Inflammatory macrophage (primary cell): ENCODE results near the gene EMX1.
A peak's percentile ranks its signal among the peaks of the same experiment; 100 is the strongest.
"Not testable (repeated sequence)": the region's sequence is repeated elsewhere in the genome, so short reads cannot be mapped to it uniquely, and the experiment has no call there.

Experiments
- DNase-seq, 2 donors: peaks; one replicate each; pipeline ENCODE4 v3.0.0-alpha.2; 2020 to 2022

Gene EMX1

DNA sequence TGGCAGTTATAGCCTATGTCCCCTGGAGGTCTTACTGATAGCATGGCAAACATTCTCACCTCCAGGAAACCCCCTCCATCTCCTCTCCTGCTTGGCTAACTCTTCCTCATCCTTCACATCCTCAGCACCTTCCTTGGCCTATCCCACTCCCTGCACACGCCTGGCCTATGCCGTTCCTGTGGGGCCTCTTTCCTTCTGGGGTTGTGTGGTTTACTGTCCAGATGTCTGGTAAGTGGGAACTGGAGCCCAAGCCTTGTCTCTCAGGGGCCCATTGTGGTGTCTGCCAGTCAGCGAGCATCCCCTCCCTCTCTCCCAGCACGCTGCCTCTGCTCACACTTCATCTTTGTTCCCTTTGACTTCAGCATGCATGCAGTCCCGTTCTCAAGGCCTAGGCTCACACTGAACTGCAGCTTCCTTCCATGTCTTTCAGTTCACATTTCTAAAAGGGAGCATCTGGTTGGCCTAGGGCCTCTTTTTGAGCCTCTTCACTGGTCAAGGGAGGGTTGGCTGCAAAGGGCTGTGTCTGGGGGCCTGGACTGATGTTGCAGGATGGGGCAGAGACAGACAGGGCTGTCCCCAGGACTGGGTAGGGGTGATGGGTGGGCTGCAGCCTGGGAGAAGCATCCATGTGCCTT, 17.0 kb upstream of the EMX1 start:
- no peak for DNase-seq

DNA sequence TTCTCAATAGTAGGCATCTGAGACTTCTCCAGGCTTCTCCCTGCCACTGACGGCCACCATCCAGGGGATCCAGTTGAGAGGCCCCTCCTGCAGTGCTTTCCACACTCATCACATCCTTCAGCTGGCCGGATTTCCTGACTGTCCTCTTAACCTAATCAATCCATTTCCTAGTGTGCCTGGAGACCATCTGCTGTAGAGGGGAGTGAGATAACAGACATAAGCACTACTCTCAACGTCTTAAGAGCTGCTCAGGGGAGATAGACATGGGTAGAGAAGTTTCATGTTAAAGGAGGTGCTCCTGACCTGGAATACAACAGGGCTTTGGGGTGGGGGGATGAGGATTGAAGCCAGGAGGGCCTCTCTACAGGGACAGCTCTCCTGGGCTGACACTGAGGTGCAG, 15.9 kb upstream of the EMX1 start:
- DNase-seq: no peak

DNA sequence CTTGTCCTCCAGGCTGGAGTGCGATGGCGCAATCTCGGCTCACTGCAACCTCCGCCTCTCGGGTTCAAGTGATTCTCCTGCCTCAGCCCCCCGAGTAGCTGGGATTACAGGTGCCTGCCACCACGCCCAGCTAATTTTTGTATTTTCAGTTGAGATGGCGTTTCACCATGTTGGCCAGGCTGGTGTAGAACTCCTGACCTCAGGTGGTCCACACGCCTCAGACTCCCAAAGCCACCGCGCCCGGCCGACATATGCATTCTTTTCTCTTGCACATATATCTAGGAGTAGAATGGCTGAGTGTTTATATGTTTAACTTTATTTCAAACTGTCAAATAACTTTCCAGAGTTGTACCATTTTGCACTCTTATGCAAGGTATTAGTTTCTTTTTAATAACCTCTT, 9.9 kb upstream of the EMX1 start:
- DNase-seq: not testable (repeated sequence)

DNA sequence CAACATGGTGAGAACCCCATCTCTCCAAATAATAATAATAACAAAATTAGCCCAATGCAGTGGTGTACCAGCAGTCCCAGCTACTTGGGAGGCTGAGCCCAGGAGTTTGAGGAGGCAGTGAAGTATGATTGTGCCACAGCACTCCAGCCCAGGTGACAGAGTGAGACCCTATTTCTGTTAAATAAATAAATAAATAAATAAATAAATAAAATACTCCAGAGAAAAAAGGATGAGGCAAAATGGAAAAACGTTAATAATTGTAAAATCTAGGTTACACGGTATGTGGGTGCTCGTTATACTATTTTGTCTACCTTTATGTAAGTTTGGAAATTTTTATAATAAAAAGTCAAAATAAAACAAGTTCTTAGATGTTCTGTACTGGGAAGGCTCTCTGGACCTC, 8.6 kb upstream of the EMX1 start:
- DNase-seq: no peak

DNA sequence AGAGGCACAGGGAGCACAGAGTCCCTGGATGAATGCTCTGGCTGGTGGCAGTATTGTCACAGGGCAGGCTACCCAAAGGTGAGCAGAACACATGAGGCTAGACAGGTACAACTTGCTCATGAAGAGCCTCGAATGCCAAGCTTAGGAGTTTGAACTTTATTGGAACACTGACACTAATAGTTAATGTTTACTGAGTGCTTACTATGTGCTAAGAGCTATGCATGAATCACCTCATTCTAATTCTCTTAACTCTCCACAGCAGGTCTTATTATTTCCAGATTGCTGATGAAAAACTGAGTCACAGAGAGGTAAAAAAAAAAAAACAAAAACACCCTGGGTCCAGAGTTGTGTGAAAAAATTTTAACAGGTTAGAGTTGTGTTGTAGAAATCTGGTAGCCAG, 6.1 kb upstream of the EMX1 start:
- DNase-seq: no peak

DNA sequence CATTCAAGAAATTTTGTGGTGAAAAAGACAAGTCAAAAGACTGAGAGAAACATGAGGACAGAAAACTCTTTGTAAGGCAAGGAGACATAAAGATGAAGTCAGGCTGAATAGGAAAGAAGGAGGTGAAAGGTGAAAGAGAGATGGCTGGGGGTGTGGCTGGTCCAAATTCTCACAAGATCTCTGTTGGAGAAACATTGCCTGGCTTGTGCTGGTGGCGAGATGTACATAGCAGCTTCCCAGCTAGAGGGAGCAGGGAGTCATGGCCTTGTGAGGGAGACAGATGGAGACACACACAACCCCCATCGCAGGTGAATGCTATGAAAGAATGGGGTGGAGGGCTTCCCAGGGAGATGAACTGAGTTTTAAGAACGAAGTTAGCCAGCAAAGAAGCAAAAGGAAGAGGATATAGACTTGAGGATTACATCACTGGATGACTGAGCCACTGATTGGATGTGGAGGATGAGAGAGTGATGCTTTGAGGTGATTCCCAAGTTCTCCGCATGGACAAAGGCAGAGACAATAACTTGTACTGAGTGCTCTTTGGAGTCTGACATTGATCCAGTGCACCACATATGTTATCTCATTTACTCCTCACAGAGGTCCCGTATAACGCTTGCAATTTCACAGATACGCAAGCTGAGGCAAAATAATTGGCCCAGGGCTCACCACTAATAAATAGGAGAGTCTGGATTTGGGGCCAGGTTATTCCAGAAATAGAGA, 3.7 kb upstream of the EMX1 start:
- no peak for DNase-seq

DNA sequence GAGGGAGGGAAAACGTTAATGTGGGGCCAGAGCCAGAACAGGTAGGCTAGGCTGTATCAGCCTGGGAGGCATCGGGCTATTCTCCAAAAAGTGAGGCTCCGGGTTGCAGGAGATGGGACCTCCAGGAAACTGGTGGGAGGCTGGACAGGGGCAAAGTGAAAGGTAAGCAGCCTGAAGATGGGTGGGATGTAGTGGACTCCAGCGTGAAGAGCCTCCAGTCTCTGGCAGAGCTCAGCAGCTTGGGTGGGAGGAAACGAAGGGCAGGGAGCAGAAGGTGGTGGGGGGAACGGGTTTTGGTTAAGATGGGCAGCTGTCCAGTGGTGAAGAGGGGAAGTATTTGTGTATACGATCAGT, 3.1 kb upstream of the EMX1 start:
- no peak for DNase-seq

DNA sequence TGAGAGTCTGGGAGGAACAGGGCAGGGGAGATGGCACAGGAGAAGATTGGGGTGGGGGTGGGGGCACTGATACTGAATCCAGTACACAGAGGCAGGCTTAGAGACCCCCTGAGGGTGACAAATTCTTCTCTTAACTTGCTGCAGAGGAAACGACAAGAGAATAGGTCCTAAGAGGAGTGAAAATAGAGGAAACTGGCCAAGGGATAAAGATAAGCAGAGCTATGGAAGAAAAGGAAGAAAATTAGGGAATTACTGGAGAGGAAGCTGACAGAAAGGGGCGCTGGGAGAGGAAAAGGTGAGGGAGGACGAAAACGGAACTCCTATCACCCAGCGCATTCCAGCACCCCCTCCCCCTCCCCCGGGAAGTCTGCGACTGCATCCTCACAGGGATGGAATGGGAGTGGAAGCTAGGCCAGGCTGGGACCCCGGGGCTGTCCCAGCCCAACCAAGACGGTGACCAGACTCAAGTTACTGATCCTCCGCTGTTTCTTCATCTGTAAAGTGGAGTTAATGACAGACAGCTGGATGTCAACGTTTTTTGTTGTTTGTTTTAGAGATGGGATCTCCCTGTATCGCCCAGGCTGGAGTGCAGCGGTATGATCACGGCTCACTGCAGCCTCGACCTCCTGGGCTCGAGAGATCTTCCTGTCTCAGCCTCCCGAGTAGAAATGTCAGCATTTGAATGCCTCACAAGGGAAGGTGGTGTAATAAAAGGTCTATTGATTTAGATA, 2.6 kb upstream of the EMX1 start:
- no peak for DNase-seq

DNA sequence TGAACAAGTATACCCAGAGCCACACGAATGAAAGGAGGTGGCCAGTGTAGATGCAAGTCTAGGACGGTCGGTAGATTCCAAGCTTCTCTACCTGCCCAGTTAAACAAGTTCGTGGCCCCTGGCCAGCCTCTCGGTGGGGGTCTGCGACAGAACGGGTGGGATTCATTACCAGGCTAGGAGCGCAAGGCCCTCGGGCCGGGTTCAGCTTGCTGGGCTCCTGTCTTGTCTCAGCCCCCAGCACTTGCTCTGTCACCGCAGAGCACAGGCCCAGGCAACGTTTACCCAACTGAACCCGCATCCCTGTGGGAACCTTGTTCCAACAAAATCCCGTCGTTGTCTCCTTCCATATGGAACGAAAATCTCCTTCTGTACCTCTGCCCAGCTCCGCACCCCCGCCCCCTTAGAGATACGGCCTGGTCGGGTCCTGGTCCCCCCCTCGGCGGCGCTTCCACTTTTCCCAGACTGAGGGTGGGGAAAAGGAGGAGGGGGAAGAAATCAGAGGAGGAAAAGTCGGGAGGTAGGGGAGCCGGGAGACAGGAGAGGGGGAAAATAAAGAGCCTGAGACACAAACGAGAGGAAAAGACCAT, 1.9 kb upstream of the EMX1 start:
- DNase-seq: no peak

DNA sequence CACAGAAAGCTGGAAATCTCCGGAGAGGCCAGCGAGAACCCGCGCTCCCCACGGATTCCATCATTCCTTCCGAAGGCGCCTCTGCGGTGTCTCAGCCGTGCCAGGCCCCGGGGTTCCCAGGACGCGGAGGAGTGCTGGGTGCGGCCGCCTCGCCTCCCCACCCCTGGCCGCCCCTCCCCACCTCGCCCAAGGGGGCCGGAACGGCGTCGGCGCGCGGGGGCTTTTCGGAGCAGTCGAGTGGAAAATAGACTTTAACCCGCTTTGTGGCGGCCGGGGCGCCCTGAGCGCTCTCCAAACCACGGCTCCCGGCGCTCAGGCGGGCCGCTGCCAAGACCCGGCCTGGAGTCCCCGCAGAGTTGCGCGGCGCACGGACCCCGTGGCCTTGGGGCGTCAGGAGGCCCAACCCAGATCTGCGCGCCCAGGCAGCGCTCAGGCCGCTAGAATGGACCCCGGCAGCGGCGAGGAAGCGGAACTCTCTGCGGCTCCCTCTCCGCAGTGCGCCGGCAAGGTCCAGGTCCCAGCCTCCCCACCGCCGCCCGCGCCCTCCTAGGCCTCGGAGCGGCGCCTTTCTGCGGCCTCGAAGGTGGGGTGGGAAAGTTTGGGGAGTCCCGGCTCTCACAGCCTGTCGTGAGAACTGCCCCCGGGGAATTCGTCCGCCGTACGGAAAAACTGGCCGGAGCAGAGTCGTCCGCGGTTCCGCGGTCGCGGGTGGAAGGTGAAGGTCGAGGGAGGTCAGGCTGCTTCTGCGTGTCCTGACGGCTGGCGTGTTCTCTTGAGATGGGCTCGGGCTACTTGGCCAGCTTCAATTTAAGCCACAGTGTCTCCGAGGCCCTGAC, 1.2 kb upstream of the EMX1 start:
- peak in 1 of 2 donors; percentile 15 for DNase-seq

DNA sequence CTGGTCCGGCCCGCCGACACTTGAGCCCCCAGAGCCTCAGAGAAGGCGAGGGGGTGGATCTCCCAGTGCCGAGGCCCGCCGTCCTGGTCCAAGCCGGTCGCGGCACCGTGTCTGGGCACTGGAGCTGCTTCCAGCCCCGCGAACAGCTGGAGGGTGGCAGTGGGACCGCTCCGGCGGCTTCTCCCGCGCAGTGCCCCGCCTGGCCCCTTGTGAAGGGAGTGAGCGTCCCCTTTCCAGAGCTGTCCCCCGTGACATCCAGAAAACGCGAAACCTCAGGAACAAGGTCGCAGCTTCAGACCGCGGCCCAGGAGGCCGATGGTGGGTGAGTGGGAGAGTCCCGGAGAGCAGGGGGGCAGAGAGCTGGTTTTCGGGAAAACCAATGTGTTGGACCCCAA, 579 bp upstream of the EMX1 start:
- DNase-seq: no peak

DNA sequence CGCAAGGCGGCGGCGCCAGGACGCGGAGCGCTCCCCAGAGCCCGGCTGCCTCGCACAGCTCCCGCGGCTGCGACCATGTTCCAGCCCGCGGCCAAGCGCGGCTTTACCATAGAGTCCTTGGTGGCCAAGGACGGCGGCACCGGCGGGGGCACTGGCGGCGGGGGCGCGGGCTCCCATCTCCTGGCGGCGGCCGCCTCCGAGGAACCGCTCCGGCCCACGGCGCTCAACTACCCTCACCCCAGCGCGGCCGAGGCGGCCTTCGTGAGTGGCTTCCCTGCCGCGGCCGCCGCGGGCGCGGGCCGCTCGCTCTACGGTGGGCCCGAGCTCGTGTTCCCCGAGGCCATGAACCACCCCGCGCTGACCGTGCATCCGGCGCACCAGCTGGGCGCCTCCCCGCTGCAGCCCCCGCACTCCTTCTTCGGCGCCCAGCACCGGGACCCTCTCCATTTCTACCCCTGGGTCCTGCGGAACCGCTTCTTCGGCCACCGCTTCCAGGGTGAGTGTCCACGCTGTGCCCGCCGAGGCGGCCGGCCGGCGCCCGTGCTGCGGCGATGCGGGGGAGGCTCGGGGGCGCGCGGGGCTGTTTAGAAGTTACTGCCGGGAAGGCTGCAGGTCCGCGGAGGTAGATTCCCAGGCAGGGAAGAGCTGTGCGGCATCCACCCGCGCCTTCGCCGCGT, 696 bp downstream of the EMX1 start:
- DNase-seq: no peak

DNA sequence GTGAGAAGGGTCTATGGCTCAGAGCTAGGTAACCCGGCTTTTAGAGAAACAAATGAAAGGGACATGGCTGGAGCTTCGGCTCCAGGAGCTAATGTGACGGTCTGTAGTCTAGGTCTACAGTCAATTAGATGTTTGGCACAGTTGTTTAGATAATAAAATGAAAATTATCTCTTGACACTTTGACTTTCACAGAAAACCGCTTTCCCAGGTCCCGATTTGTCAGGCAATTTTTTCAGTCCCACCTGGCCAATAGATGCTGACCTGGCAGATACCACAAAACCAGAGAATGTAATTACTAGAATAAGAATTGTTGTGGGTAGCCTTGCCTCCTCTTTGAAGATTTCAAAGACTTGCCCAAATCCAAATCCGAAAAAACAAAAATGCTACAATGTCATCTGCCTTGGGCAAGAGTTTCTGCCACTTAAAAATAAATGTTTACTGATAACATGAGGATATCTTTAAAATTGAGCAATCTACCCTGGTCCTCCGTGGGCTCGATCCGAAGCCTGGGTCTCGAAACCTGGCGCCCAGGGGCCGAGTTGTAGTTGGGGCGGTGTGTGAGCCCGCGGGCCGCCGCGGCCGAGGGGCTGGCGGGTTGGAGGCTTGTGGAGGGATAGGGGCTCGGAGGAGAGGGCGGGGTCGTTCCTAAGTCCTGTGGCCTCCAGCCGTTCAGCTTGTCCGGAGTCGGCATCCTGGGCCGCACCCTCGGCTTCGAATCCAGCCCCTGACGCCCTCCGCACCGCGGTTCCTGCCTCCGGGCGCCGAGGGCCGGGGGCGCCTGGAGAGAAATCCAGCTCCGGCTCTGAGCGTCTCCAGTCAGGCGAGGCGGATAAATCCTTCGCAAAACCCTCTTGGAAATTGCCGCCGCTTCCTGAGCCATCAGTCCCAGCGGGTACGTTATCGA, 2.3 kb downstream of the EMX1 start:
- DNase-seq: no peak

DNA sequence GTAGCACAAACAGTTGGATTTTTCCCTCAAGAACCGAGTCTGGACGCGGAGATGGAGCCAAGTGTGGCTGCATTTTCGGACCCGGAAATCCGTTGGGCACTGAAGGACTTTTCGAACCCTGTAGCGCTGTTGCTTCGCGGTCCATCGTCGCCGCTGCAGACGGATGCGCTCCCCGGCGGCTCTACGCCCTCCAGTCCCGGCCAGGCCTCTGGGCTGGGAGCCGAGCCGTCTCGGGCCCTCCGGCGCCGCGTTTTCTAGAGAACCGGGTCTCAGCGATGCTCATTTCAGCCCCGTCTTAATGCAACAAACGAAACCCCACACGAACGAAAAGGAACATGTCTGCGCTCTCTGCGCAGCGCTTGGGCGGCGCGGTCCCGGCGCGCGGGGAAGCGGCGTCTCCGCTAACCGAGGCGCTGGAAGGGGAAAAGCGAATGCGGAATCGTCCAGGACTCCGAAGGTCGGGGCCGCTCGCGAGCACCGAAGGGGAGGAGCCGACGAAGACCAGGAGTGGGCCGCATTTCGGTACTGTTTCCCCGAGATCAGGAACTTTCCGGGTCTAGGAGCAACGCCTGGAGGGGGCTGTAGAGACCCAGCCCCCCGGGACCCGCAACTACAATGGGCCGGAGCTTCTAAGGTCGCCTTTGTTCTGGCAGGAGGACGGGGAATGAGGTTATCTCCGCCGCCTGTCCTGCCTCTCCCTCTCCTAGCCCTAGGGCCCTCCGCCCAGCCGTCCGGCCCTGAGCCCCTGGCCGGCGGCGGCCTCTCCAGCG, 3.2 kb downstream of the EMX1 start:
- peak in 1 of 2 donors; percentile 14 for DNase-seq

DNA sequence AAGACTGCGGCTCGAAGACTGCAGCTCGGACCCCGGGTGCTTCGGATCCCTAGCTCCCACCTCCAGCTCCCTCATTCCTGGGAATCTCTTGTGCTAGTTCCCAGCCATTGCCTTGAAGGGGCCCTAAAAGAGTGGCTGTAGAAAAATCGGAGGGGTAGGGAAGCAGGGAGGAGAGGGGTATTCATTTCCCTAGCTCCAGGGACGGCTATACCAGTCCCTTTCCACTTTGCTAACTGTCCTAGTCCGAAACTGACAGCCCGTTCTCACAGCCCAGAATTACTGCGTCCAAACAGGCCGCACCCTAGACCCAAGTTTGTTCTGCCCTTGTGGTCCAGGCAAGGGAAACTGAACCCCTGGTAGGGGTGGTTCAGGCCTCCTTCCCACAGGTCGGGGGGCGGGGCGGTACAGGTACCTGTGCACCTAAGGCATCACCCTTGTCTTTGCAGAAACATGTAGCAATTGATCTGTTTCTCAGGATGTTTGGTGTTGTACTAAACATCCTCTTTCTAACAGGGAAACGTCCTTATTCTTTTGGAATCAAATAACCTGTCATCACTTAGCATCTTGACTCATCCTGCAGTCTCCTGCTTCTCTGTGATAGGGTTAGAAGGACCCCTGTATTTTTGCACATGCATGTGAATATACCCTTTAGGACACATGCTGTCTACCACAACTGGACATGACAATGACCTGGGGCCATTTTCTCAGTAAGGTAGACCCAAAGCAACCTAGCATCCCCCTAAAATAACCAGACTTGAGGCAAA, 4.0 kb downstream of the EMX1 start:
- DNase-seq: no peak

DNA sequence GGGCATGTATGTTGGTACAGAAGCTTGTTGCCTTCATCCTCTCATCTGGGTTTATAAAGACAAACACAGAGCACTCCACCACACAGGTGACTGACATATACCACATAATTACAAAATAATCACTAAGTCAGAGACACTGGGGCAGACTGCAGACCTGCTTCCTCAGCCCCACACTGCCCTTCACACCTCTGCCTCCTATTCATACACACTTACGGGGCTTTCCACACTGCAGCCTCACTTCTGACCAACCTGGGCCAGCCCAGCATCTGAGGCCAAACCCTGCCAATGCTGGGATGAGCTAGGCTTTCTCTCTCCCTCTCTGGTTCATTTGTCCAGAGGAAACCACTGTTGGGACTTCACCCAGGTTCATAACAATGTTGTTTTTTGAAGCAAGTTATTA, 4.5 kb downstream of the EMX1 start:
- no peak for DNase-seq

DNA sequence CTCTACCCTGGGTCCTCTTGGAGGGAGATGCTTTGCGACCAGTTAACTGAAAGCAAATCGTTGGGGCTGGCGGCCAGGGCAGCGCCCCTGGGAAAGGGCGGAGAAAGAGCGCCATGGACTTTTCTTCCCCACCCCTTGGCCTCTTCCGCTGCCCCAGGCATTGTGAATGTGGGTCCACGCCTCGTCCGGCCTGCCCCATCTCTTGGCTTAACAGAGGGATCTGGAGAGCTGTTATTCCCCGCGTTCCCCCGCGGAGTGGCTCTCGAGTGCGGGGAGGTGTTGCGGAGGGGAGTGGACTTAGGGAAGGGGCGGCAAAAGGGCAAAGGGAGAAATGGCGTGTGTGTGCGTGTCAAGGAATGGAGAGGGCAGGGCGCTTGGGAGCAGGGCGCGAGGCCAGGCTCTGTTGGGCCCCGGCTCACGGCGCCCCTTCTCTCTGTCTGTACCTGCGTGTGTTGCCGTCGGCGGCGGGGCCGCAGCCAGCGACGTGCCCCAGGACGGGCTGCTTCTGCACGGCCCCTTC, 6.6 kb downstream of the EMX1 start:
- no peak for DNase-seq

DNA sequence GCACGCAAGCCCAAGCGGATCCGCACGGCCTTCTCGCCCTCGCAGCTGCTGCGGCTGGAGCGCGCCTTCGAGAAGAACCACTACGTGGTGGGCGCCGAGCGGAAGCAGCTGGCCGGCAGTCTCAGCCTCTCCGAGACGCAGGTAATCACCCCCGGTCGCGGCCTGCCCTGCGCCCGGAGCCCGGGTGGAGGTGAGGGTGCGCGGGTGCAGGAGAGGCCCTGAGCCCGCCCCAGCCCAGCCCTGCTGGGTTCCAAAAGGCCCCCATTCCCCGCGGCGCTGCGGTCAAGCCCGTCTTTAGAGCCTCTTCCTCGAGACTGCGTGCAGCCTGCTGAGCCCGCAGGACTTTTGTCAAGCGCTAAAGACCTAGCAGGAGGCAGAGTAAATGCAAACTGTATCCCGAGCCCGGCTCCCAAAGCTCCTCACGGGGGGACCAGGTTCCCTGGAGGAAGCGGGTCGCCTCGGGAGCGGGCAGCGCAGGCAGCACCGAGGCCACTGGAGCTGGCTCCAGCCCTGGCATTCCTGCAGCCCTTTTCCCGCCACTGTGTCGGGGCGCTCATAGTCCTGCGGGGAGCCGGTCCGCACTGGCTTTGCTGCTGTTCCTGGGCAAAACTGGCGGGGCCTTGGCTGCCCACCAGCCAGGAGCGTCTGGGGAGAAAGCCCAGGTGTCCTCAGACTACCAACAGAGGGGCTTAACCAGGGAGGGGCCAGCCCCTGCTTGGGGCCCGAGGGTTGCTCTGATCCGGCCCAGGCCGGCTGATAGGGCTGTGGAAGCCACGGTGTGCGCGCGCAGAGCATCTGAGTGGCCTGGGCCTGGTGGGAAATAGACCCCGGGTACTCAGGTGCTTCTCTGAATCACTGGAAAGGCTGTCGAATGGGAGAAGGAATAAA, 7.3 kb downstream of the EMX1 start:
- DNase-seq: peak in 1 of 2 donors; percentile 21
